Choroid plexus epithelial cell (primary cell): Measurements from ENCODE around the gene TBC1D1.

Experiments used
- DNase-seq: peaks from one replicate; pipeline ENCODE4 v3.0.0-alpha.2; 2010; ENCODE audit warnings: low read depth
- H3K4me3 ChIP-seq: 2 replicates; pipeline ENCODE4 v1.5.1; 2011; ENCODE audit warnings: low read depth, mild to moderate bottlenecking, control low read depth, low read length, moderate library complexity
- TF ChIP-seq, protein P1 (sequence below): conservative IDR thresholded peaks from 2 replicates; pipeline ENCODE4 v1.5.1; 2011; ENCODE audit warnings: low read depth, mild to moderate bottlenecking, control low read depth, inconsistent platforms, low read length, moderate library complexity

The TBC1D1 gene

DNA sequence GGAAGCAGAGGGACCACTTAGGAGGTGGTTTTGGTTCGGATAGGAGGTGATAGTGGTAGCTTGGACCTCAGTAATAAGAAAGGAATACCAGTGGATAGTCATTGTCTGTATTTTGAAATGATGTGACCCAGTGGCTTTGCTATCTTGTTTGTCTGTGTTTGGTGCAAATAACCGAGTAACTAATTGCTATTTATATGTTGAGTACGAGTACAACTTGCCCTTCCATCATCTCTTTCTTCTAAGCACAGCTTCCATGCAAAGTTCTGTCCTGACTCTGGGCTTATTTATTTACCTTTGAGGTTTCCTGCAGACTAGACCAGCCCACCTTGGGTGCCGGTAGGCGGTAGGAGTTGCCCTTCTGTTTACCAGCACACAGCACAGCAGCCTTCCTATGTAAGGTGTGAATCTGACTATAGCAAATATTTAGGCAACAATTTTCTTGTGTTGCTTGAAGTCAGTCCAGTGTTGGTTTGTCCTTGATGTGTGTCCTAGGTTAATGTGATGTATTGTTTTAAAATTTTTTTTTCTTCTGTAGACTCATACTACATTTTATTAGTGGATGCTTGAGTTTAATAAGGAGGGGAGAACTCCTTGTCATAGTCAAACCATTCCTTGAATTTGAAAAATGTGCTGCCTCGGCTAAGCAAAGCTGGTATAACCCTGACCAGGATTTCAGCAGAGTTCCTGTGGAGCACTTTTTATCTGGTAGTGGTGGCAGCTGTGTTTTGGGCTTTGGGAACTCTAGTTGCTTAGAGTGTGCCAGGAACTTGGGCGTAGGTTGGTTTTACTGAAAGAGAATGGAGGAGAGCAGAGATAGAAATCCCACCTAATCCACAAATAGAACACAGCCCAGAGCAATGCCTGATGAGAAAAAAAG, 91.2 kb downstream of the TBC1D1 start:
- TF ChIP-seq, protein P1, sequence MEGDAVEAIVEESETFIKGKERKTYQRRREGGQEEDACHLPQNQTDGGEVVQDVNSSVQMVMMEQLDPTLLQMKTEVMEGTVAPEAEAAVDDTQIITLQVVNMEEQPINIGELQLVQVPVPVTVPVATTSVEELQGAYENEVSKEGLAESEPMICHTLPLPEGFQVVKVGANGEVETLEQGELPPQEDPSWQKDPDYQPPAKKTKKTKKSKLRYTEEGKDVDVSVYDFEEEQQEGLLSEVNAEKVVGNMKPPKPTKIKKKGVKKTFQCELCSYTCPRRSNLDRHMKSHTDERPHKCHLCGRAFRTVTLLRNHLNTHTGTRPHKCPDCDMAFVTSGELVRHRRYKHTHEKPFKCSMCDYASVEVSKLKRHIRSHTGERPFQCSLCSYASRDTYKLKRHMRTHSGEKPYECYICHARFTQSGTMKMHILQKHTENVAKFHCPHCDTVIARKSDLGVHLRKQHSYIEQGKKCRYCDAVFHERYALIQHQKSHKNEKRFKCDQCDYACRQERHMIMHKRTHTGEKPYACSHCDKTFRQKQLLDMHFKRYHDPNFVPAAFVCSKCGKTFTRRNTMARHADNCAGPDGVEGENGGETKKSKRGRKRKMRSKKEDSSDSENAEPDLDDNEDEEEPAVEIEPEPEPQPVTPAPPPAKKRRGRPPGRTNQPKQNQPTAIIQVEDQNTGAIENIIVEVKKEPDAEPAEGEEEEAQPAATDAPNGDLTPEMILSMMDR, result no peak
- H3K4me3 ChIP-seq, result no peak overlapping the region
- DNase-seq, result peak; percentile 53

DNA sequence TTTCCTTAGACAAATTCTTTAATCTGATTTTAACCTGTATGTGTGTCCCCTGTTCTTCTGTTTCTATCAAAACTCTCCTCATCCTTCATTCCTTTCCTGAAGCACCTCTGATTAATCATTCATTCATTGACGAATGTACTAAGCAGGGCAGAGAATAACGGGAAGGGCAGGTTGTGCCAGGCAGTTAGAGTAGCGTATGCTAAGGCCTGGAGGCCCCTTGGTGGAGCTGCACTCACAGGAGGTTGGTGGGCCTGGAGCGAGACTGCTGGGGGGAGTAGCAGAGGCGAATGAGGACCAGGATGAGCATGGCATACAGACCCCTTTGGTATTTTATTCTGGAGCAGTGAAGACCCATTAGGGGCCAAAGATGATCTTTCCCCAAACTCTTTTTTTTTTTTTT, 91.9 kb downstream of the TBC1D1 start:
- no peak overlapping the region for H3K4me3 ChIP-seq
- TF ChIP-seq, protein P1, result no peak

DNA sequence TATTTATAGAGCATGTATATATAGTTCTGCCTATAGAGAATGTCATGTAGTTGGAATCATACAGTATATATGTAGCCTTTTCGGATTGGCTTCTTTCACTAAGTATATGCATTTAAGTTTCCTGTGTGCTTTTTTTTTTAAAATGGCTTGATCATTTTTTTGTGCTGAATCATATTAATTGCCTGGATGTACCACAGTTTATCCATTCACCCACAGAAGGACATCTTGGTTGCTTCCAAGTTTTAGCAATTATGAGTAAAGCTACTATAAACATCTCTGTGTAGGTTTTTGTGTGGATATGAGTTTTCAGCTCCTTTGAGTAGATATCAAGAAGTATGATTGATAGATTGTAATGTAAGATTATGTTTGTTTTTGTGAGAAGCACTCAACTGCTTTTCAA, 93.1 kb downstream of the TBC1D1 start:
- H3K4me3 ChIP-seq, result no peak overlapping the region
- DNase-seq, result no peak
- TF ChIP-seq, protein P1, result no peak

More for the DNA sequence above, 91.9 kb downstream of the TBC1D1 start:
- DNase-seq, result no peak

DNA sequence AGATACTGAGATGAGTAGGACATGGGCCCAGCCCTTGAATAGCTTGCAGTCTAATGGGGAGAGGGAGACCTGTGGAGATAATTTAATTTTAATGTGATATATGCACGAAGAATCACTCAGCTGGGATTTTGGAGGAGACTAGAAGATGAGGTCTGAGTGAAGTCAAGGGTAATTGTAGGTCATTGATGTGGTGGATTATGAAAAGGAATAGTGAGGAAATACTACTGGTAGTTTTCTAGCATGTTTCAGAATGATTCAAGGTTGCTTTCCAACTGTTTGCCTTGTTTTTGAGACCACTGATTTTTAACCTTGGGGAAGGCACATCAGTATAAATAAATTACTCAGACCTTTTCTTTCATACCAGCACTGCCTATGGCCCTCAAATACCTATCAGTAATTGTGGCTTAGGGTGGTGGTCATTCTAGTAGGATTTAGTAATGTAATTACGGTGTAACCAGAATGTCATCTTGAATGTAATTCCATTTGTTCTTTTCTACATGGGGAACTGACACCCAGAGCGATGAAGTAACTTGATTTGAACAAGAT, 94.9 kb downstream of the TBC1D1 start:
- H3K4me3 ChIP-seq, result no peak overlapping the region
- DNase-seq, result no peak
- TF ChIP-seq, protein P1, result no peak

DNA sequence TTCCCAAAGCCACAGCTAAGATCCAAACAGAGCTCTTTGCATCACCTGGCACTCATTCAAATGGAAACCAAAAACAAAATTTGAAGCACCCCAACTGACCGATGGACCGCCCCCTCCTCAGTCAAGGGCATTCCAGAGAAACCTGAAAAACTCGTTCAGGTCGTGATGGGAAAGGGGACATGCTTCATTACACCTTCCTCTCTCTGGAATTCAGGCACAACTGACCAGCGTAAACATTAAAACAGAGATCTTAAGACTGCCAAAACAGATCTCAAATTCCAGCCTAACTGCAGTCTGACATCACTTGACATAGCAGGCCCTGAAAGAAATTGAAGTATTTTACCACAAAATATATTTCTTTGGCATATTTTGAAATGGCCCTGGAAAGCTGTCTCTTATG, 97.8 kb downstream of the TBC1D1 start:
- TF ChIP-seq, protein P1, result no peak
- no peak for DNase-seq
- H3K4me3 ChIP-seq, result no peak overlapping the region

DNA sequence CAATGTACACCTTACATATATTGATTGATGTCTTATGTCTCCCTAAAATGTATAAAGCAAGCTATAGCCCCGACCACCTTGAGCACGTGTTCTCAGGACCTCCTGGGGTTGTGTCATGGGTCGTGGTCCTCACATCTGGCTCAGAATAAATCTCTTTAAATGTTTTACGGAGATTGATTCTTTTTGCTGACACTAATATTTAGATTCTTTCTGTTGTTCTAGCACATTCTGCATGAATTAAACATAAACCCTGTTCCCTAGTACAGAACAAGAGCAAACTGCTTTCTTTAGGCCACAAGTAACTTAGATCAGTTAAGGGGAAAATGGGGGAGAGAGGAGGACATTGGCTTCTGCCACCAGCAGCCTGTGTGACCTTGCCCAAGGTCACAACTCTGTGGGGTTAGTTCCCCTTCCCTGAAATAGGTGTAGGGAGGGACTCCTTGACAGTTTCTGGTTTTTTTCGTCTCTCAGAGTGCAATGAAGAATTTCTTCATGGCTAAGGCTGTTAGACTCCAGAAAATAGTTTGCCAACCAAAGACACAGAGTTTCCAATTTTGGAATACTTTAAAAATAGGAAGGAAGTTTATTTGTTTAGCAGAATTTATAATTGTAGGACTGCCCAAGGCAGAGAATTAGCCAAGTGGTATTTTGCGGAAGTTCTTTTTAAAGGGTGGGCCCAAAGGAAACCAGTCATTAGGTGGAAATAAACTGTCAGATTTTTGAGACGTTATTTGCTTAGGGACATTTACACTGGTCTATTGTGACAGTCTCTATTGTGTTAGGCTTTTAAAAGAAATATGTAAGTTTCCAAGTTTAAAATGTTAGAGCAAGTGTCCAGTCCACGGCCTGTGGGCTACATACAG, 98.7 kb downstream of the TBC1D1 start:
- H3K4me3 ChIP-seq, result no peak overlapping the region
- DNase-seq, result no peak
- TF ChIP-seq, protein P1, result no peak
